GM12801 (cell line): ENCODE results near the gene STC2.

ENCODE experiments used
- CTCF ChIP-seq: IDR thresholded peaks from one replicate; pipeline ENCODE4 v1.5.1; 2011; ENCODE audit warnings: control low read depth; ENCODE audit not compliant: insufficient read length; ENCODE audit errors: extremely low read depth

The STC2 gene

DNA sequence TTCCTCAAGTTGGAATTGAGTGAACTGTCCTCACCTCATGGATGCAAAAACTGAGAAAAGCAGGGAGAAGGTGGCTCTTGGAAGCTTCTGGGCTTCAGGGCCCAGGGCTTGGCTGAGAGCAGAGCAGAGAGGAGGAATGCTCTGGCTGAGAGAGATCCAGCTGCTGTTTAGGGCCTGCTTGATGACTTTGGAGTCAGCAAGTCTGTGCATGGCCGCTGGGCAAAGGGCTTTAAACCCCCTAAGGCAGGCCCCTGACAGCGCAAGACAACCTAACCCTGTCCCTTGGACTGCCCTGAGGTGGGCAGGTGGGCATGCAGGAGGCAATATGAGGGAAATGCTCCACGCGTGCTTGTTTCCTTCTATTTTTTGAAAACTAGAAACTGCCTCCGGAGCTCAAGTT, 8.6 kb downstream of the STC2 start:
- TF ChIP-seq CTCF = no peak

GRCh38 chr5:173318881-173319620, 9.2 kb downstream of the STC2 start:
- no peak for TF ChIP-seq CTCF

DNA sequence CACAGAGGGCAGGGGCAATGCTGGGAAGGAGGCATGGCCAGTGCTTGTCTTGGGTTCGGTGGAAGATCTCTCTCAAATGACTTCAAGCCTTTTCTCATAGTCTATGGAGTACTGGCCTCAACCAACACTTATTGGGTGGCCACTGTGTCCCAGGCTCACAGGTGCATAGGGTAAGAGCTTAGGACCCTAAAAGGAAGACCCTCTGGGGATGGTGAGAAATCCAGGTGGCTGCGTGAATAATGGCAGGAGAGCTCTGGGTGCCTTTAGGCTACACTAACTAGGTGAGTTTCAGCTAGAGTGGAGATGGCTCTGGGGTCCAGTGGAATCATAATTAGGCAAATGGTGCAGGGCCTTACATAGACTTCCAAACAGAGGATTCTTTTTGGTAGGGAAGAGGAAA, 9.9 kb downstream of the STC2 start:
- TF ChIP-seq CTCF = no peak

DNA sequence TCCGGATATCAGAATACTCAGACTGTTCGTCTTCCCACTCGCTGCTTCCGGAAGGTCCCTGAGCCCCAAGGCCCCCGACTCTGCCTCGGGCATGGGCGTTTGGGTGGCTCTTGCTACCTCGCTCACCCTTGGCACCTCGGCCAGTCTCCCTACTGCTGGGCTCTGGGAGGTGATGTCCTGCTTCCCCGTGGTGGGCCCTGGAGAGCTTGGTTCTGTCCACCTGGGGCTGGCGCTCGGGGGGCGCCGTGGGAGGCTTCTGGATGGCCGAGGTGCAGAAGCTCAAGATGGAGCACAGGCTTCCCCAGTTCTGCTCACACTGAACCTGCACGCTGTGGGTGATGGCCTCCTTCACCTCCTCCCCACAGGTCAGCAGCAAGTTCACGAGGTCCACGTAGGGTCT, 10.4 kb downstream of the STC2 start:
- no peak for TF ChIP-seq CTCF

DNA sequence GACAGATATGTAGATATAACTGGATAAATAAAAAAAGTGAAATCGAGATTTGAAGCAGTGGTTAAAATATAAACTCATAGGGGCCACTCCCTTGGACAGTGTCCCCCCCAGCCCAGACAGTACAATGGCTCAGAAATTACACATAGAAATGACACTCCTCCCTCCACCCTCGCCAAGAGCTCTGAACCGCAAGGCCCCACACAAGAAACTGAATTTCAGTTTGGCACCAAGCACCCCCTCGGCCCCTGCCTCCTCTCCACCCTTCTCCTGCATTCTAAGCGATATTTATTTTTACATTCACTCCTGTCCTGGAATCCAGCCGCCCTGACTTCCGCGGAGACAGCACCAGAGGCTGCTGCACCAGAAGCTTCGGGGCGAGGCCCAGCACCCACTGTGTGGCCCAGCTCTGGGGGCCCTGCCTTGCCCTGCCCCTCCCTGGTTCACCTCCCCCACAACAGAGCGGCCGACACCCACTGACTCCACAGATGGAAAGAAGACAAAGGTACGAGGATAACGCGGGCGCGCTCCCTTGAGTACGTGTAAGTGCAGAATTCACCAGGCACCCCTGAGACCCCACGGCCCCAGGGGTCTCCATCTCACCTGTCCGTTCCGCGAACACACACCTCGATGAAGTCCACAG, 11.0 kb downstream of the STC2 start:
- no peak for TF ChIP-seq CTCF

GRCh38 chr5:173316339-173317020, 11.7 kb downstream of the STC2 start:
- no peak for TF ChIP-seq CTCF

DNA sequence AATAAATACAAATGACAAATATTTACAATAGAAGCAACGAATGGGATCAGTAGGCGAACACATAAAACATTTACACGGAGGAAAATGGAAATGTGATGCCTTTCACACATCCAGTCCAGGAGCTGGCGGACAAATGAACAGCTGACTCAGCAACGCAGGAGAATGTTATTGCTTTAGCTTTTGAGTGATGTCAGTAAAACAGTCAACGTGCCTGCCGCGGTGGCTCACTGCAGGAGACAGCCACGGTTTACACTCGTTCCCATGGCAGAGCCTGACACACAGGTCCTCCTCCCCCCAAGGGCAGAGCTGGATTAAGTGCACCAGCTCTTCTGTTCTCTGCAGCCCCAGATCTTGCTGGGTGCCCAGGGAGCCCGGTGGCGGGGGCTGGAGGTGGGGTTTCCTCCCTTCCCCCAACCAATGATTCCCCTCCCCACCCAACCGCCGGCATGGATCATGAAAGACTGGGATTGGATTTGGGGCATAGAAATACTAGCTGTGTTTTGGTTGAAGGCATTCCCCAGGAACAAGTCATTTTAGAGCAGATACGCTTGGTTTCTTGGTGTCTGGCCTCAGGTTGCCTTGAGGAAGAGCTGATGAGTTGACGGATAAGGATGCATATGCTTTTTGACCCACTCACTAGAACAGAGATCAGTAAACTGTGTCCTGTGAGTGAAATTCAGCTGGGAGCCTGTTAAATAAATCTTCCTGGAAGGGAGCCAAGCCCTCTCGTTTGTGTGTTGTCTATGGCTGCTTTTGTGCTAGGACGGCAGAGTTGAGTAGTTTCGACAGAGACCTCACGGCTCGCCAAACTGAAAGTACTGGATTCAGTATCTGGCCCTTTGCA, 12.5 kb downstream of the STC2 start:
- TF ChIP-seq CTCF = no peak
